T47D (cell line): ENCODE results near the gene ANKRD11.

Source experiments
- DNase-seq, 2 experiments: peaks; one replicate each; pipeline versions ENCODE4 v3.0.0 to v3.0.0-alpha.2; 2011 to 2012; ENCODE audit warnings: low read depth in 1 of 2, low spot score in 1 of 2
- JUND ChIP-seq: IDR thresholded peaks from 2 replicates; pipeline ENCODE4 v1.6.1; 2012; ENCODE audit warnings: low read depth
- in situ Hi-C: cut with HindIII; loops from 2 replicates; pipeline ENCODE4 v1.10.0; 2016; ENCODE audit warnings: low sequenced_read_pairs, low pct_unique_long_range_greater_than_20kb

The ANKRD11 gene

GRCh38 chr16:89355686-89356085 lies 134.7 kb downstream of the ANKRD11 start:
- no peak for TF ChIP-seq JUND
- no peak for DNase-seq
- in situ Hi-C loops, result no loop called here

- no peak for TF ChIP-seq JUND
- in situ Hi-C loops, result no loop called here
- no peak for DNase-seq
Measured at GRCh38 chr16:89355007-89355406, 135.4 kb downstream of the ANKRD11 start.

GRCh38 chr16:89354325-89354724 lies 136.0 kb downstream of the ANKRD11 start:
- DNase-seq, result no peak
- TF ChIP-seq JUND, result no peak
- in situ Hi-C loops, result no loop called here

GRCh38 chr16:89352091-89352681 lies 138.2 kb downstream of the ANKRD11 start:
- TF ChIP-seq JUND, result no peak
- no peak for DNase-seq
- in situ Hi-C loops, result no loop called here

- no peak for TF ChIP-seq JUND
- in situ Hi-C loops, result no loop called here
- DNase-seq, result no peak
Measured at GRCh38 chr16:89351645-89352044, 138.7 kb downstream of the ANKRD11 start.

- no peak for TF ChIP-seq JUND
- in situ Hi-C loops, result no loop called here
- DNase-seq, result no peak
Measured at GRCh38 chr16:89350701-89351380, 139.5 kb downstream of the ANKRD11 start.

GRCh38 chr16:89349947-89350633 lies 140.3 kb downstream of the ANKRD11 start:
- no peak for TF ChIP-seq JUND
- DNase-seq, result no peak
- in situ Hi-C loops, result no loop called here

GRCh38 chr16:89347807-89348206 lies 142.6 kb downstream of the ANKRD11 start:
- no peak for TF ChIP-seq JUND
- no peak for DNase-seq
- in situ Hi-C loops, result no loop called here

GRCh38 chr16:89346869-89347268 lies 143.5 kb downstream of the ANKRD11 start:
- in situ Hi-C loops, result no loop called here

GRCh38 chr16:89345642-89346150 lies 144.7 kb downstream of the ANKRD11 start:
- no peak for TF ChIP-seq JUND
- in situ Hi-C loops, result no loop called here
- DNase-seq, result peak; percentile 77 to 89

More at GRCh38 chr16:89346869-89347268, 143.5 kb downstream of the ANKRD11 start:
- no peak for TF ChIP-seq JUND
- no peak for DNase-seq

- in situ Hi-C loops, result no loop called here
- no peak for TF ChIP-seq JUND
- peak in 1 of 2 experiments; percentile 60 for DNase-seq
Measured at GRCh38 chr16:89344846-89345611, 145.3 kb downstream of the ANKRD11 start.

GRCh38 chr16:89344458-89344834 lies 145.9 kb downstream of the ANKRD11 start:
- no peak for TF ChIP-seq JUND
- DNase-seq, result no peak
- in situ Hi-C loops, result no loop called here
